ENCODE results near the gene SAP30L. TPM values are rescaled to one million over a fixed set of nuclear protein-coding genes. Genes with fewer than 3 reads are reported as not detected.

Gene SAP30L
- total RNA-seq, 4 donors from 2014 or later: 26.3 to 47.1 (median 33.1) TPM

DNA sequence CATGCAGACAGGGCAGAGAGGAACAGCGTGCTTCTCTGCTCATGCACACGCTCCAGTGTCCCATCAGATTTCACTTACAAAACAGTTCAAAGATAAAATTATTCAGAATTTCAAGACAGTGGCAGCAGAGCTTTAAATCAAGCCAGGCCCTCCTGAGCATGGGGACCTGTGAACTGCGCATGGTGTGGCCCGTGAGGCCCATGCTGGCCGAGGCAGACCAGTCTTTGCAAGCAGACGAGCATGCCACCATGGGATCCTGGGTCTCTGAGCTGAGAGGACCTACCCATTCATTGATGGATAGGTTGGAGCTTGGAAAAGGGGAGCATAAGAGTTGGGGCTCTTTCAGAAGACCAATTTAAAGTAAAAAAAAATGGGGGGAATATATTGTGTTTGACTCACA lies 35.0 kb upstream of the SAP30L start:
- Histone ChIP-seq H3K4me1 (no peaks in the 10 kb centered on the region), H3K36me3 (no peaks in the 10 kb centered on the region), H3K4me3 (no peak overlapping the region), H3K27me3 (no peaks in the 10 kb centered on the region), H3K27ac (no peak overlapping the region), H3K9me3 (no peaks in the 10 kb centered on the region)
- TF ChIP-seq POLR2AphosphoS5 (IDR thresholded peaks at IDR 0.05) (no peak), POLR2A (IDR thresholded peaks at IDR 0.05) (no peak), CTCF (IDR thresholded peaks at IDR 0.05) (no peak), EP300 (IDR thresholded peaks at IDR 0.05; ENCODE audit: low read depth) (no peak)
- in situ Hi-C loops (cut with MboI; ENCODE audit: low pct_ligation_motif_present in 1 of 4, low pct_unique_long_range_greater_than_20kb in 1 of 4, low sequenced_read_pairs in 3 of 4): loop anchor here in 2 of 4 donors (10.0 to 25.0 kb wide), 2 partner anchors 223 to 336 kb away; partner anchors contain the start of gene GALNT10 (in 2 of the 2)
- WGBS, 2 donors (ENCODE audit: low coverage in 1 of 2): 100% methylated on average over 1 to 6 of the region's 6 CpGs
- no peak for DNase-seq
- intact Hi-C loops (cut with DNase I; ENCODE audit: low total_unique reads): no loop called here

DNA sequence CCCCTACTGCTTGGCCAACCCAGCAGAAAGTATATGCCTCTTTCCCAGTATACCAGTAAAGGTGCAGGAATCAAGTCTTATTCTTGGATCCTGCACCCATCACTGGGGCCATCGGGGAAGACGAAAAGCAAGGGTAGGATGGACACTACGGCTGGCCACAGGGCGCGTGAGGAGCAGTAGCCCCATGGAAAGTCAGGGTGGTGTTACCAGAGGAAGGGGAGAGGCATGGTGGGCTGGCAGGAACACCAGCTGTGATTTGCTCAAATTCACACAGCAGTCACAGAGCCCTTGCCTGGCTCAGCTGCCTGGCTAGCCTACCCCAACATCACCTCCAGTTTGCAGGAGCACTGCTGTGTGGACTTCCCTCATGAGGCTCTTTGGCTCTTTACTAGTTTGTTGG lies 34.5 kb upstream of the SAP30L start:
- Histone ChIP-seq H3K4me1 (no peaks in the 10 kb centered on the region), H3K27ac (no peak overlapping the region), H3K36me3 (no peaks in the 10 kb centered on the region), H3K4me3 (no peak overlapping the region), H3K9me3 (no peaks in the 10 kb centered on the region), H3K27me3 (no peaks in the 10 kb centered on the region)
- DNase-seq: no peak
- no peak for TF ChIP-seq CTCF (IDR thresholded peaks at IDR 0.05)
- no peak for TF ChIP-seq POLR2A (IDR thresholded peaks at IDR 0.05)
- TF ChIP-seq EP300 (IDR thresholded peaks at IDR 0.05; ENCODE audit: low read depth): no peak
- TF ChIP-seq POLR2AphosphoS5 (IDR thresholded peaks at IDR 0.05): no peak
- intact Hi-C loops (cut with DNase I; ENCODE audit: low total_unique reads) (no loop called here), in situ Hi-C loops (cut with MboI; ENCODE audit: low pct_ligation_motif_present in 1 of 4, low pct_unique_long_range_greater_than_20kb in 1 of 4, low sequenced_read_pairs in 3 of 4) (loop anchor here in 2 of 4 donors (10.0 to 25.0 kb wide), 2 partner anchors 224 to 337 kb away; partner anchors contain the start of gene GALNT10 (in 2 of the 2))
- WGBS, 2 donors (ENCODE audit: low coverage in 1 of 2): 97% methylated on average over 5 of the region's 5 CpGs; no CpG with 5 or more reads in 1 of the 2 donors

DNA sequence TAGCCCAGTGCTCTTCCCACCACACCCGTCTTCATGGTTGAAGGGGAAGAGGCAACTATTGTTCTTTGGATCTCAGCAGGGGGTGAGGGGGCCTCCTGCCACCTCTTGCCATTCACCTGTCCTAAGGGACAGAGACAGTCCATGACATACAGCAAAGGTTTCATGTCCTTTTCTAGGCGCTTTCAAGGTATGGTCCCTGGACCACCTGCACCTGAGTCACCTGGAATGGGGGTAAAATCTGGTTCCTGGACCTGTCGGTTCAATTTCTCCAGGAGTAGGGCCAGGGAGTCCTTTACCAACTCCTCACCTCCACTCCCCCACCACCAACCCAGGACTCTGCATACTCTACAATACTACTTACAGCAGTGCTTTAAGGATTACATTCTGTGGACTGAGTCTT lies 33.5 kb upstream of the SAP30L start:
- Histone ChIP-seq H3K27me3 (no peaks in the 10 kb centered on the region), H3K4me1 (no peaks in the 10 kb centered on the region), H3K27ac (no peak overlapping the region), H3K36me3 (no peaks in the 10 kb centered on the region), H3K9me3 (no peaks in the 10 kb centered on the region), H3K4me3 (no peak overlapping the region)
- DNase-seq: no peak
- in situ Hi-C loops (cut with MboI; ENCODE audit: low pct_ligation_motif_present in 1 of 4, low pct_unique_long_range_greater_than_20kb in 1 of 4, low sequenced_read_pairs in 3 of 4): loop anchor here in 2 of 4 donors (10.0 to 25.0 kb wide), 2 partner anchors 225 to 338 kb away; partner anchors contain the start of gene GALNT10 (in 2 of the 2)
- WGBS, 2 donors (ENCODE audit: low coverage in 1 of 2): 97 to 100% methylated on average over 1 to 3 of the region's 3 CpGs
- intact Hi-C loops (cut with DNase I; ENCODE audit: low total_unique reads): no loop called here
- TF ChIP-seq EP300 (IDR thresholded peaks at IDR 0.05; ENCODE audit: low read depth) (no peak), POLR2A (IDR thresholded peaks at IDR 0.05) (no peak), POLR2AphosphoS5 (IDR thresholded peaks at IDR 0.05) (no peak), CTCF (IDR thresholded peaks at IDR 0.05) (no peak)

DNA sequence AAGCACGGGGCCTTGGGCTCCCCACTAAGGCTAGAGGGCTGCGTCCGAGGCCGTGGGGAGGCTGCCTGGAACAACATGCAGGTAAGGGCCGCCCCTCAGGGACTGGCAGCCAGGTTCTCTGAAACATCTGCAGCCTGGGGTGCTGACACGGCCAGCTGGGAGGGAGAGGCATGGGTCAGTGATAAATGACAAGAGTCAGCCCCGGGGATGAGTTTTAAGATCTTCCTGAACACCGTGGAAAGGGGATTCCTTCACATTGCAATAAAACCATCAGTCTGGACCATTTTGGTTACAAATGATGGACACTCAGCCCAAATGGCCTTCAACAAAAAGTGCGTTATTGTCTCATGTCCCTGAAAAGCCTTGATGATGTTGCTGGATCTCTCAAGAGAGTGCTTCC lies 32.9 kb upstream of the SAP30L start:
- no peak for DNase-seq
- H3K36me3 ChIP-seq: no peaks in the 10 kb centered on the region
- 91 to 100% methylated on average over 1 to 9 of the region's 9 CpGs for WGBS, 2 donors (ENCODE audit: low coverage in 1 of 2)

More for the DNA sequence above, 32.9 kb upstream of the SAP30L start:
- Histone ChIP-seq H3K27ac (no peak overlapping the region), H3K27me3 (no peaks in the 10 kb centered on the region), H3K4me1 (no peaks in the 10 kb centered on the region), H3K9me3 (no peaks in the 10 kb centered on the region), H3K4me3 (no peak overlapping the region)
- intact Hi-C loops (cut with DNase I; ENCODE audit: low total_unique reads): no loop called here
- in situ Hi-C loops (cut with MboI; ENCODE audit: low pct_ligation_motif_present in 1 of 4, low pct_unique_long_range_greater_than_20kb in 1 of 4, low sequenced_read_pairs in 3 of 4): loop anchor here in 2 of 4 donors (10.0 to 25.0 kb wide), 2 partner anchors 226 to 338 kb away; partner anchors contain the start of gene GALNT10 (in 2 of the 2)
- TF ChIP-seq POLR2A (IDR thresholded peaks at IDR 0.05) (no peak), EP300 (IDR thresholded peaks at IDR 0.05; ENCODE audit: low read depth) (no peak), CTCF (IDR thresholded peaks at IDR 0.05) (no peak), POLR2AphosphoS5 (IDR thresholded peaks at IDR 0.05) (no peak)

Data from transverse colon (tissue), 4 donors.